ENCODE results near the gene TMEM201. TPM values are rescaled to one million over a fixed set of nuclear protein-coding genes. Genes with fewer than 3 reads are reported as not detected.

Gene TMEM201
- total and polyA plus RNA-seq, 2 of the 8 experiments (the other 6 are each of a cell fraction or from before 2014, with no cell fraction given): 8.2 to 27.1 TPM

GRCh38 chr1:9634582-9634981 lies 45.9 kb downstream of the TMEM201 start:
- H2BK12ac ChIP-seq (ENCODE audit: low read depth, low read length): no peak overlapping the region
- H3K9me3 ChIP-seq (ENCODE audit: insufficient read depth in 2 of 2, low read depth in 1 of 2, low read length in 1 of 2): 0 out of 4 replicates have a peak, but pooled peaks cover 0 to 2% of the 10 kb centered on the region in 2 experiments
- peaks cover 0 to under 1% (median 0%) of the 10 kb centered on the region in 4 experiments; a peak in 1 of 7 replicates for H3K4me1 ChIP-seq (replicated peaks in 1 of 4; ENCODE audit: control insufficient read depth in 3 of 4, insufficient read depth in 4 of 4, low read length in 3 of 4)
- H2AFZ ChIP-seq (ENCODE audit: low read length): no peak overlapping the region
- no peak for FAIRE-seq
- H4K20me1 ChIP-seq (replicated peaks in 1 of 2; ENCODE audit: control insufficient read depth in 1 of 2, insufficient read depth in 2 of 2, low read length in 2 of 2): no peaks in the 10 kb centered on the region
- no peak overlapping the region for H4K8ac ChIP-seq (ENCODE audit: extremely low read depth, insufficient read depth, low read length)
- H2BK20ac ChIP-seq (ENCODE audit: low read length): no peak overlapping the region
- H3K18ac ChIP-seq (ENCODE audit: extremely low read depth, low read length): no peak overlapping the region
- no peak overlapping the region for H3K4ac ChIP-seq (replicated peaks; ENCODE audit: insufficient read length, low read depth, low read length)
- no peak overlapping the region for H2AK5ac ChIP-seq (ENCODE audit: low read depth, low read length)
- H3K14ac ChIP-seq (ENCODE audit: insufficient read length): no peak overlapping the region
- H2BK120ac ChIP-seq (replicated peaks; ENCODE audit: low read depth, low read length): no peak overlapping the region
- no peak overlapping the region for H3K23ac ChIP-seq (ENCODE audit: insufficient read length)
- H2BK15ac ChIP-seq (ENCODE audit: low read length): no peak overlapping the region
- no peak overlapping the region for H4K5ac ChIP-seq (ENCODE audit: insufficient read length, low read depth, low read length)
- H4K91ac ChIP-seq (replicated peaks; ENCODE audit: insufficient read length, low read length): no peak overlapping the region
- 93% methylated on average over 2 of the region's 2 CpGs; no CpG with 5 or more reads in 1 of the 2 experiments for WGBS, 2 experiments (ENCODE audit: extremely low coverage in 1 of 2, insufficient coverage in 1 of 2, insufficient read length in 1 of 2, insufficient replicate concordance in 2 of 2, low coverage in 1 of 2, low lambda C conversion rate in 2 of 2, missing lambda C conversion rate in 1 of 2)
- no peak for DNase-seq (ENCODE audit: low read depth in 1 of 2, low spot score in 2 of 2)
- no peak for TF ChIP-seq EP300 (IDR thresholded peaks at IDR 0.05; ENCODE audit: borderline replicate concordance in 1 of 2, low read depth in 2 of 2, low read length in 2 of 2)
- TF ChIP-seq SIX5 (IDR thresholded peaks at IDR 0.05; ENCODE audit: low read depth, low read length): no peak
- no peak for TF ChIP-seq SIRT6 (IDR thresholded peaks at IDR 0.05; ENCODE audit: low read length)
- no peak overlapping the region for H3K4me3 ChIP-seq (ENCODE audit: extremely low read depth in 1 of 4, insufficient read depth in 2 of 4, low read depth in 3 of 4, low read length in 4 of 4)
- H3K56ac ChIP-seq (replicated peaks; ENCODE audit: insufficient read length, low read depth, low read length): no peak overlapping the region
- no peaks in the 10 kb centered on the region for H3K23me2 ChIP-seq (ENCODE audit: low read depth, low read length)
- H3K79me1 ChIP-seq (ENCODE audit: low read depth, low read length): no peaks in the 10 kb centered on the region
- no peaks in the 10 kb centered on the region for H3K36me3 ChIP-seq (ENCODE audit: control insufficient read depth in 2 of 4, insufficient read depth in 4 of 4, low read length in 3 of 4)
- ChIA-PET CTCF (ENCODE audit: partially characterized antibody) (interaction anchor here (0.6 to 1.0 kb wide), 3 partner anchors 33 to 91 kb away, joined by 3 to 4 read pairs (median 3); no protein-coding TSS in a partner anchor), POLR2A (ENCODE audit: partially characterized antibody) (interaction anchor here (1.0 kb wide), 1 partner anchor 10 kb away, joined by 3 read pairs; no protein-coding TSS in a partner anchor)
- H2BK5ac ChIP-seq (ENCODE audit: low read depth, low read length): no peak overlapping the region
- H3K27me3 ChIP-seq (replicated peaks in 1 of 4; ENCODE audit: control insufficient read depth in 3 of 4, extremely low read depth in 1 of 4, insufficient read depth in 3 of 4, low read length in 3 of 4): no peaks in the 10 kb centered on the region
- no peak overlapping the region for H3K4me2 ChIP-seq (ENCODE audit: insufficient read depth in 1 of 2, low read depth in 2 of 2, low read length in 2 of 2)
- no peaks in the 10 kb centered on the region for H3K79me2 ChIP-seq (ENCODE audit: control insufficient read depth in 1 of 2, insufficient read depth in 2 of 2, low read length in 2 of 2)
- H3K9ac ChIP-seq (replicated peaks in 1 of 4; ENCODE audit: extremely low read depth in 1 of 4, low read depth in 3 of 4, low read length in 3 of 4): no peak overlapping the region
- H3K27ac ChIP-seq (ENCODE audit: low read depth, low read length): no peak overlapping the region
